ENCODE results near the gene PDCL2.

- no peak for TF ChIP-seq EZH2phosphoT487 (IDR thresholded peaks at IDR 0.05; ENCODE audit: unreplicated experiment)
- no peak for TF ChIP-seq JUNB (IDR thresholded peaks at IDR 0.05; ENCODE audit: unreplicated experiment)
- TF ChIP-seq CTCF (conservative IDR thresholded peaks at IDR 0.05; ENCODE audit: low read depth in 2 of 2): no peak
- TF ChIP-seq, protein P1, sequence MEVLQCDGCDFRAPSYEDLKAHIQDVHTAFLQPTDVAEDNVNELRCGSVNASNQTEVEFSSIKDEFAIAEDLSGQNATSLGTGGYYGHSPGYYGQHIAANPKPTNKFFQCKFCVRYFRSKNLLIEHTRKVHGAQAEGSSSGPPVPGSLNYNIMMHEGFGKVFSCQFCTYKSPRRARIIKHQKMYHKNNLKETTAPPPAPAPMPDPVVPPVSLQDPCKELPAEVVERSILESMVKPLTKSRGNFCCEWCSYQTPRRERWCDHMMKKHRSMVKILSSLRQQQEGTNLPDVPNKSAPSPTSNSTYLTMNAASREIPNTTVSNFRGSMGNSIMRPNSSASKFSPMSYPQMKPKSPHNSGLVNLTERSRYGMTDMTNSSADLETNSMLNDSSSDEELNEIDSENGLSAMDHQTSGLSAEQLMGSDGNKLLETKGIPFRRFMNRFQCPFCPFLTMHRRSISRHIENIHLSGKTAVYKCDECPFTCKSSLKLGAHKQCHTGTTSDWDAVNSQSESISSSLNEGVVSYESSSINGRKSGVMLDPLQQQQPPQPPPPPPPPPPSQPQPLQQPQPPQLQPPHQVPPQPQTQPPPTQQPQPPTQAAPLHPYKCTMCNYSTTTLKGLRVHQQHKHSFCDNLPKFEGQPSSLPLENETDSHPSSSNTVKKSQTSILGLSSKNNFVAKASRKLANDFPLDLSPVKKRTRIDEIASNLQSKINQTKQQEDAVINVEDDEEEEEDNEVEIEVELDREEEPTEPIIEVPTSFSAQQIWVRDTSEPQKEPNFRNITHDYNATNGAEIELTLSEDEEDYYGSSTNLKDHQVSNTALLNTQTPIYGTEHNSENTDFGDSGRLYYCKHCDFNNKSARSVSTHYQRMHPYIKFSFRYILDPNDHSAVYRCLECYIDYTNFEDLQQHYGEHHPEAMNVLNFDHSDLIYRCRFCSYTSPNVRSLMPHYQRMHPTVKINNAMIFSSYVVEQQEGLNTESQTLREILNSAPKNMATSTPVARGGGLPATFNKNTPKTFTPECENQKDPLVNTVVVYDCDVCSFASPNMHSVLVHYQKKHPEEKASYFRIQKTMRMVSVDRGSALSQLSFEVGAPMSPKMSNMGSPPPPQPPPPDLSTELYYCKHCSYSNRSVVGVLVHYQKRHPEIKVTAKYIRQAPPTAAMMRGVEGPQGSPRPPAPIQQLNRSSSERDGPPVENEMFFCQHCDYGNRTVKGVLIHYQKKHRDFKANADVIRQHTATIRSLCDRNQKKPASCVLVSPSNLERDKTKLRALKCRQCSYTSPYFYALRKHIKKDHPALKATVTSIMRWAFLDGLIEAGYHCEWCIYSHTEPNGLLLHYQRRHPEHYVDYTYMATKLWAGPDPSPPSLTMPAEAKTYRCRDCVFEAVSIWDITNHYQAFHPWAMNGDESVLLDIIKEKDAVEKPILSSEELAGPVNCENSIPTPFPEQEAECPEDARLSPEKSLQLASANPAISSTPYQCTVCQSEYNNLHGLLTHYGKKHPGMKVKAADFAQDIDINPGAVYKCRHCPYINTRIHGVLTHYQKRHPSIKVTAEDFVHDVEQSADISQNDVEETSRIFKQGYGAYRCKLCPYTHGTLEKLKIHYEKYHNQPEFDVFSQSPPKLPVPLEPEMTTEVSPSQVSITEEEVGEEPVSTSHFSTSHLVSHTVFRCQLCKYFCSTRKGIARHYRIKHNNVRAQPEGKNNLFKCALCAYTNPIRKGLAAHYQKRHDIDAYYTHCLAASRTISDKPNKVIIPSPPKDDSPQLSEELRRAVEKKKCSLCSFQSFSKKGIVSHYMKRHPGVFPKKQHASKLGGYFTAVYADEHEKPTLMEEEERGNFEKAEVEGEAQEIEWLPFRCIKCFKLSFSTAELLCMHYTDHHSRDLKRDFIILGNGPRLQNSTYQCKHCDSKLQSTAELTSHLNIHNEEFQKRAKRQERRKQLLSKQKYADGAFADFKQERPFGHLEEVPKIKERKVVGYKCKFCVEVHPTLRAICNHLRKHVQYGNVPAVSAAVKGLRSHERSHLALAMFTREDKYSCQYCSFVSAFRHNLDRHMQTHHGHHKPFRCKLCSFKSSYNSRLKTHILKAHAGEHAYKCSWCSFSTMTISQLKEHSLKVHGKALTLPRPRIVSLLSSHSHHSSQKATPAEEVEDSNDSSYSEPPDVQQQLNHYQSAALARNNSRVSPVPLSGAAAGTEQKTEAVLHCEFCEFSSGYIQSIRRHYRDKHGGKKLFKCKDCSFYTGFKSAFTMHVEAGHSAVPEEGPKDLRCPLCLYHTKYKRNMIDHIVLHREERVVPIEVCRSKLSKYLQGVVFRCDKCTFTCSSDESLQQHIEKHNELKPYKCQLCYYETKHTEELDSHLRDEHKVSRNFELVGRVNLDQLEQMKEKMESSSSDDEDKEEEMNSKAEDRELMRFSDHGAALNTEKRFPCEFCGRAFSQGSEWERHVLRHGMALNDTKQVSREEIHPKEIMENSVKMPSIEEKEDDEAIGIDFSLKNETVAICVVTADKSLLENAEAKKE (CRISPR knock-in tag; IDR thresholded peaks at IDR 0.05): no peak
- TF ChIP-seq POLR2AphosphoS5 (IDR thresholded peaks at IDR 0.05; ENCODE audit: low read depth): no peak
- TF ChIP-seq, protein P2, sequence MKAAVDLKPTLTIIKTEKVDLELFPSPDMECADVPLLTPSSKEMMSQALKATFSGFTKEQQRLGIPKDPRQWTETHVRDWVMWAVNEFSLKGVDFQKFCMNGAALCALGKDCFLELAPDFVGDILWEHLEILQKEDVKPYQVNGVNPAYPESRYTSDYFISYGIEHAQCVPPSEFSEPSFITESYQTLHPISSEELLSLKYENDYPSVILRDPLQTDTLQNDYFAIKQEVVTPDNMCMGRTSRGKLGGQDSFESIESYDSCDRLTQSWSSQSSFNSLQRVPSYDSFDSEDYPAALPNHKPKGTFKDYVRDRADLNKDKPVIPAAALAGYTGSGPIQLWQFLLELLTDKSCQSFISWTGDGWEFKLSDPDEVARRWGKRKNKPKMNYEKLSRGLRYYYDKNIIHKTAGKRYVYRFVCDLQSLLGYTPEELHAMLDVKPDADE (IDR thresholded peaks at IDR 0.05): no peak
These were observed 3.9 kb downstream of the PDCL2 start for GRCh38 chr4:55588160-55588559.

Data from GM23338 (cell line).